Endothelial cell of umbilical vein (primary cell): ENCODE data around the gene FAM156B.
"Not testable (repeated sequence)": the region's sequence is repeated elsewhere in the genome, so short reads cannot be mapped to it uniquely, and the experiment has no call there.

ENCODE experiments used
- EZH2 ChIP-seq: IDR thresholded peaks from 2 replicates; pipeline ENCODE4 v1.6.1; 2012; ENCODE audit warnings: borderline replicate concordance, low read depth, mild to moderate bottlenecking, moderate library complexity, low read length, inconsistent platforms; ENCODE audit not compliant: severe bottlenecking
- GATA2 ChIP-seq: IDR thresholded peaks from 2 replicates; pipeline ENCODE4 v1.7.0; 2011; ENCODE audit warnings: low read depth, mild to moderate bottlenecking, moderate library complexity, mixed read lengths, low read length; ENCODE audit not compliant: insufficient read length, insufficient read depth
- MYC ChIP-seq: IDR thresholded peaks from one replicate; pipeline ENCODE4 v1.6.1; 2011; ENCODE audit warnings: mild to moderate bottlenecking, low read depth, low read length
- POLR2A ChIP-seq: IDR thresholded peaks from 2 replicates; pipeline ENCODE4 v1.6.1; 2012; ENCODE audit warnings: low read depth, mild to moderate bottlenecking, control low read depth, low read length
- TF ChIP-seq, protein P1 (sequence below), 2 donors: IDR thresholded peaks; 1 replicate in 1 of 2; 2 replicates in 1 of 2; pipeline ENCODE4 v1.5.1; 2011; ENCODE audit warnings: low read length in 2 of 2, mild to moderate bottlenecking in 2 of 2, moderate library complexity in 2 of 2, control low read depth in 1 of 2, inconsistent platforms in 1 of 2, low read depth in 1 of 2; ENCODE audit not compliant: insufficient read depth in 1 of 2; ENCODE audit errors: extremely low read depth in 1 of 2

DNA sequence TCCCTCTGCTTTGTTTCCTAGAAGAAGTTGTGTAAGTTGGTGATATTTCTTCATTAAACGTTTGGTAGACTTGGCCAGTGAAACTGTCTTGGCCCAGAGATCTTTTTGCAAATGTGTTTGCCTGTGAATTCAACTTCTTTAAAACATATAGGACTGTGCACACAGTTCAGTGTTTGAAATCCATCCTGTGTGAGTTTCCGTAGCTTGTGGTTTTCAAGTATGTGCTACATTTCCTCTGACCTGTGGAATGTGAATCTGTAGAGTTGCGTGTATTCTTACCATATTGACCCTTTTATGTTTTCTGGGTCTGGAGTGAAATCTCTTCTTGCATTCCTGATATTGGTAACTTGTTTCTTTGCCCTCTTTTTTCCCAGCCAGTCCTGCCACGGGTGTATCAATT lies 8.9 kb downstream of the FAM156B start:
- not testable (repeated sequence) for TF ChIP-seq EZH2, POLR2A, GATA2, MYC
- TF ChIP-seq, protein P1, sequence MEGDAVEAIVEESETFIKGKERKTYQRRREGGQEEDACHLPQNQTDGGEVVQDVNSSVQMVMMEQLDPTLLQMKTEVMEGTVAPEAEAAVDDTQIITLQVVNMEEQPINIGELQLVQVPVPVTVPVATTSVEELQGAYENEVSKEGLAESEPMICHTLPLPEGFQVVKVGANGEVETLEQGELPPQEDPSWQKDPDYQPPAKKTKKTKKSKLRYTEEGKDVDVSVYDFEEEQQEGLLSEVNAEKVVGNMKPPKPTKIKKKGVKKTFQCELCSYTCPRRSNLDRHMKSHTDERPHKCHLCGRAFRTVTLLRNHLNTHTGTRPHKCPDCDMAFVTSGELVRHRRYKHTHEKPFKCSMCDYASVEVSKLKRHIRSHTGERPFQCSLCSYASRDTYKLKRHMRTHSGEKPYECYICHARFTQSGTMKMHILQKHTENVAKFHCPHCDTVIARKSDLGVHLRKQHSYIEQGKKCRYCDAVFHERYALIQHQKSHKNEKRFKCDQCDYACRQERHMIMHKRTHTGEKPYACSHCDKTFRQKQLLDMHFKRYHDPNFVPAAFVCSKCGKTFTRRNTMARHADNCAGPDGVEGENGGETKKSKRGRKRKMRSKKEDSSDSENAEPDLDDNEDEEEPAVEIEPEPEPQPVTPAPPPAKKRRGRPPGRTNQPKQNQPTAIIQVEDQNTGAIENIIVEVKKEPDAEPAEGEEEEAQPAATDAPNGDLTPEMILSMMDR (IDR thresholded peaks at IDR 0.05; ENCODE audit: extremely low read depth in 1 of 2, insufficient read depth in 1 of 2, low read depth in 1 of 2, low read length in 2 of 2): not testable (repeated sequence)
